NCI-H2171 treated with DMSO at 0.1 percent for 48 hours (cell line): Measurements from ENCODE around the gene FLOT1.

Source experiments
- DNase-seq: peaks from one replicate; lab custom pipeline; 2025; lab: John Stamatoyannopoulos, UW

Gene FLOT1

GRCh38 chr6:30700340-30700739, 42.1 kb downstream of the FLOT1 start:
- no peak for DNase-seq

GRCh38 chr6:30696432-30696831, 46.1 kb downstream of the FLOT1 start:
- DNase-seq = no peak

GRCh38 chr6:30691208-30691847, 51.2 kb downstream of the FLOT1 start:
- DNase-seq = peak; percentile 24

- DNase-seq = peak; percentile 93
These were observed 51.9 kb downstream of the FLOT1 start, which contains the start of gene NRM for GRCh38 chr6:30690403-30691207. TSS of gene NRM (minus strand) at chr6:30690984. CDS start at chr6:30690974, 10 bp downstream.

- DNase-seq = no peak
These were observed 52.5 kb downstream of the FLOT1 start for GRCh38 chr6:30689985-30690384.

- DNase-seq = no peak
These were observed 53.2 kb downstream of the FLOT1 start for GRCh38 chr6:30689022-30689865.

- no peak for DNase-seq
These were observed 53.9 kb downstream of the FLOT1 start for GRCh38 chr6:30688569-30688968.

- DNase-seq = peak; percentile 63
These were observed 54.6 kb downstream of the FLOT1 start for GRCh38 chr6:30687659-30688431.

- peak; percentile 83 for DNase-seq
These were observed 55.4 kb downstream of the FLOT1 start for GRCh38 chr6:30686908-30687658.

GRCh38 chr6:30686009-30686907, 56.2 kb downstream of the FLOT1 start, which contains the start of gene PPP1R18:
TSS of gene PPP1R18 (minus strand) at chr6:30686645. CDS start at chr6:30686018, 627 bp downstream.
- DNase-seq = no peak

GRCh38 chr6:30685157-30686008, 57.1 kb downstream of the FLOT1 start:
- DNase-seq = no peak

GRCh38 chr6:30684386-30685156, 57.9 kb downstream of the FLOT1 start:
- DNase-seq = no peak

- no peak for DNase-seq
These were observed 58.5 kb downstream of the FLOT1 start for GRCh38 chr6:30683980-30684338.

GRCh38 chr6:30683183-30683979, 59.1 kb downstream of the FLOT1 start:
- DNase-seq = no peak

- no peak for DNase-seq
These were observed 60.1 kb downstream of the FLOT1 start for GRCh38 chr6:30682143-30683117.

GRCh38 chr6:30681766-30682142, 60.7 kb downstream of the FLOT1 start:
- DNase-seq = no peak
